Mesothelial cell of epicardium (in vitro differentiated cells): ENCODE results near the gene TLE5. TPM values are rescaled to one million over a fixed set of nuclear protein-coding genes. Genes with fewer than 3 reads are reported as not detected.

Experiments
- DNase-seq, 2 experiments: peaks; one replicate each; pipeline ENCODE4 v3.0.0; 2021; ENCODE audit warnings: low spot score in 2 of 2; ENCODE audit not compliant: unreplicated experiment in 2 of 2
- H3K27ac Mint-ChIP-seq: 2 replicates; pipeline ENCODE4 v1.8.0; 2021; ENCODE audit warnings: mixed read lengths
- H3K27me3 Mint-ChIP-seq: 2 replicates; pipeline ENCODE4 v1.8.0; 2021; ENCODE audit warnings: low read depth, mixed read lengths
- H3K36me3 Mint-ChIP-seq: 2 replicates; pipeline ENCODE4 v1.8.0; 2021; ENCODE audit warnings: mixed read lengths
- H3K4me1 Mint-ChIP-seq: 2 replicates; pipeline ENCODE4 v1.8.0; 2021; ENCODE audit warnings: mixed read lengths
- H3K4me3 Mint-ChIP-seq: 2 replicates; pipeline ENCODE4 v1.8.0; 2021; ENCODE audit warnings: mild to moderate bottlenecking, moderate library complexity, mixed read lengths
- H3K9me3 Mint-ChIP-seq: 2 replicates; pipeline ENCODE4 v1.8.0; 2021; ENCODE audit warnings: mixed read lengths
- CTCF ChIP-seq: fragments of 200-600 bp; sonication (generic); IDR thresholded peaks from one replicate; pipeline ENCODE4 v1.5.0; 2021; ENCODE audit warnings: antibody characterized with exemption; ENCODE audit not compliant: unreplicated experiment
- total RNA-seq: library from RNA; stranded (reverse); gene quantifications from 3 replicates; pipeline ENCODE4 v1.2.1, GENCODE V29; 2021

TLE5 gene
- total RNA-seq, 1 donor from 2014 or later: 417 TPM

GRCh38 chr19:3028305-3029064 lies 33.8 kb downstream of the TLE5 start:
- peaks cover 5% of the 10 kb centered on the region for H3K36me3 Mint-ChIP-seq
- no peak overlapping the region for H3K27ac Mint-ChIP-seq
- DNase-seq: no peak
- H3K27me3 Mint-ChIP-seq: peaks cover 34% of the 10 kb centered on the region
- TF ChIP-seq CTCF: no peak
- H3K4me3 Mint-ChIP-seq: peak overlapping the region; percentile 72
- peaks cover 20% of the 10 kb centered on the region for H3K4me1 Mint-ChIP-seq
- H3K9me3 Mint-ChIP-seq: no peaks in the 10 kb centered on the region

- Mint-ChIP-seq H3K36me3 (peaks cover 8% of the 10 kb centered on the region), H3K27ac (no peak overlapping the region), H3K27me3 (peaks cover 31% of the 10 kb centered on the region), H3K9me3 (no peaks in the 10 kb centered on the region), H3K4me1 (peaks cover 19% of the 10 kb centered on the region), H3K4me3 (peak overlapping the region; percentile 72)
- no peak for DNase-seq
- no peak for TF ChIP-seq CTCF
Observed at GRCh38 chr19:3027981-3028304, 34.4 kb downstream of the TLE5 start.

GRCh38 chr19:3027292-3027691 lies 35.0 kb downstream of the TLE5 start:
- Mint-ChIP-seq H3K27ac (no peak overlapping the region), H3K36me3 (peaks cover 12% of the 10 kb centered on the region), H3K9me3 (no peaks in the 10 kb centered on the region), H3K27me3 (peaks cover 25% of the 10 kb centered on the region), H3K4me3 (peak overlapping the region; percentile 72), H3K4me1 (peaks cover 19% of the 10 kb centered on the region)
- no peak for DNase-seq
- no peak for TF ChIP-seq CTCF

GRCh38 chr19:3026768-3027167 lies 35.5 kb downstream of the TLE5 start:
- peaks cover 12% of the 10 kb centered on the region for H3K36me3 Mint-ChIP-seq
- peaks cover 19% of the 10 kb centered on the region for H3K4me1 Mint-ChIP-seq
- H3K4me3 Mint-ChIP-seq: no peak overlapping the region
- no peaks in the 10 kb centered on the region for H3K9me3 Mint-ChIP-seq
- no peak for DNase-seq
- TF ChIP-seq CTCF: no peak
- H3K27me3 Mint-ChIP-seq: peaks cover 20% of the 10 kb centered on the region
- no peak overlapping the region for H3K27ac Mint-ChIP-seq

GRCh38 chr19:3025549-3025886 lies 36.8 kb downstream of the TLE5 start:
- Mint-ChIP-seq H3K36me3 (peaks cover 12% of the 10 kb centered on the region), H3K4me3 (peak overlapping the region; percentile 46)

More at GRCh38 chr19:3025549-3025886, 36.8 kb downstream of the TLE5 start:
- no peaks in the 10 kb centered on the region for H3K9me3 Mint-ChIP-seq
- TF ChIP-seq CTCF: no peak
- no peak for DNase-seq
- H3K27me3 Mint-ChIP-seq: peaks cover 11% of the 10 kb centered on the region
- H3K27ac Mint-ChIP-seq: no peak overlapping the region
- H3K4me1 Mint-ChIP-seq: peaks cover 20% of the 10 kb centered on the region
